Measurements from ENCODE around the gene C1S. TPM values are rescaled to one million over a fixed set of nuclear protein-coding genes. Genes with fewer than 3 reads are reported as not detected.
A peak's percentile ranks its signal among the peaks of the same experiment; 100 is the strongest.
"Not testable (repeated sequence)": the region's sequence is repeated elsewhere in the genome, so short reads cannot be mapped to it uniquely, and the experiment has no call there.

Gene C1S
- total RNA-seq = 100 to 1,000 TPM; 105 to 157 TPM

GRCh38 chr12:7060353-7060954 is at the start of gene C1S:
Gene C1S, plus strand, starts transcription at chr12:7060718. Its CDS starts 1,195 bp downstream, at chr12:7061913.
- WGBS, 2 donors = 35 to 50% methylated on average over 6 to 10 of the region's 10 CpGs
- H3K4me1 ChIP-seq = peaks cover 17% of the 10 kb centered on the region

GRCh38 chr12:7011398-7011797 is 49.1 kb upstream of the C1S start:
- H3K4me3 ChIP-seq; DNase-seq; H3K27ac ChIP-seq; intact Hi-C loops (cut with DNase I); H3K27me3 ChIP-seq; H3K9me3 ChIP-seq; ATAC-seq; H3K36me3 ChIP-seq (replicated peaks in 1 of 2; ENCODE audit: insufficient read depth in 1 of 2, low read depth in 2 of 2): not testable (repeated sequence)
- 81 to 82% methylated on average over 4 of the region's 4 CpGs for WGBS, 2 donors
- H3K4me1 ChIP-seq = peaks cover 44% of the 10 kb centered on the region

More at GRCh38 chr12:7060353-7060954, at the start of gene C1S:
- Histone ChIP-seq H3K27ac (peak within 1 kb of the TSS in 3 of 4 donors; percentile 49 to 76 (median 57)), H3K4me3 (no peak within 1 kb of the TSS), H3K9me3 (no peaks in the 10 kb centered on the region), H3K36me3 (replicated peaks in 1 of 2; ENCODE audit: insufficient read depth in 1 of 2, low read depth in 2 of 2) (no peaks in the 10 kb centered on the region), H3K27me3 (no peaks in the 10 kb centered on the region)
- ATAC-seq (peak; percentile 95), DNase-seq (peak; percentile 46 to 79 (median 57))
- intact Hi-C loops (cut with DNase I) = no loop called here
- TF ChIP-seq CTCF (IDR thresholded peaks at IDR 0.05) (peak; percentile 22 to 88 (median 73)), POLR2A (IDR thresholded peaks at IDR 0.05) (peak in 2 of 3 donors; percentile 64 to 65)

GRCh38 chr12:7012024-7012607 is 48.4 kb upstream of the C1S start:
- H3K4me3 ChIP-seq = no peak overlapping the region
- no peaks in the 10 kb centered on the region for H3K27me3 ChIP-seq
- DNase-seq = no peak
- H3K27ac ChIP-seq = no peak overlapping the region
- 74 to 78% methylated on average over 4 of the region's 4 CpGs for WGBS, 2 donors
- no peaks in the 10 kb centered on the region for H3K9me3 ChIP-seq
- intact Hi-C loops (cut with DNase I) = no loop called here
- no peak for TF ChIP-seq POLR2A (IDR thresholded peaks at IDR 0.05)
- no peak for TF ChIP-seq CTCF (IDR thresholded peaks at IDR 0.05)
- ATAC-seq = no peak
- peaks cover 44% of the 10 kb centered on the region for H3K4me1 ChIP-seq
- H3K36me3 ChIP-seq (replicated peaks in 1 of 2; ENCODE audit: insufficient read depth in 1 of 2, low read depth in 2 of 2) = no peaks in the 10 kb centered on the region

- peaks cover 47% of the 10 kb centered on the region for H3K4me1 ChIP-seq
- H3K36me3 ChIP-seq (replicated peaks in 1 of 2; ENCODE audit: insufficient read depth in 1 of 2, low read depth in 2 of 2) = no peaks in the 10 kb centered on the region
- no peaks in the 10 kb centered on the region for H3K27me3 ChIP-seq
- ATAC-seq = no peak
- intact Hi-C loops (cut with DNase I) = no loop called here
- H3K9me3 ChIP-seq = no peaks in the 10 kb centered on the region
- no peak overlapping the region for H3K27ac ChIP-seq
- DNase-seq = no peak
- WGBS, 2 donors = 94 to 95% methylated on average over 3 of the region's 3 CpGs
- TF ChIP-seq CTCF (IDR thresholded peaks at IDR 0.05) = no peak
- TF ChIP-seq POLR2A (IDR thresholded peaks at IDR 0.05) = no peak
- no peak overlapping the region for H3K4me3 ChIP-seq
These were observed 47.4 kb upstream of the C1S start for GRCh38 chr12:7013101-7013500.

GRCh38 chr12:7015555-7016370 is 44.8 kb upstream of the C1S start:
- no peaks in the 10 kb centered on the region for H3K9me3 ChIP-seq
- no peak for TF ChIP-seq POLR2A (IDR thresholded peaks at IDR 0.05)
- TF ChIP-seq CTCF (IDR thresholded peaks at IDR 0.05) = no peak
- peak overlapping the region in 3 of 4 donors; percentile 82 to 93 (median 92) for H3K27ac ChIP-seq
- no peaks in the 10 kb centered on the region for H3K27me3 ChIP-seq
- H3K4me1 ChIP-seq = peaks cover 33% of the 10 kb centered on the region
- 54 to 63% methylated on average over 6 of the region's 6 CpGs for WGBS, 2 donors
- no peak for ATAC-seq
- intact Hi-C loops (cut with DNase I) = no loop called here
- H3K4me3 ChIP-seq = no peak overlapping the region
- no peak for DNase-seq
- H3K36me3 ChIP-seq (replicated peaks in 1 of 2; ENCODE audit: insufficient read depth in 1 of 2, low read depth in 2 of 2) = no peaks in the 10 kb centered on the region

Measured in body of pancreas (tissue), 4 donors.